ENCODE data around the gene UGGT1.

Gene UGGT1

DNA sequence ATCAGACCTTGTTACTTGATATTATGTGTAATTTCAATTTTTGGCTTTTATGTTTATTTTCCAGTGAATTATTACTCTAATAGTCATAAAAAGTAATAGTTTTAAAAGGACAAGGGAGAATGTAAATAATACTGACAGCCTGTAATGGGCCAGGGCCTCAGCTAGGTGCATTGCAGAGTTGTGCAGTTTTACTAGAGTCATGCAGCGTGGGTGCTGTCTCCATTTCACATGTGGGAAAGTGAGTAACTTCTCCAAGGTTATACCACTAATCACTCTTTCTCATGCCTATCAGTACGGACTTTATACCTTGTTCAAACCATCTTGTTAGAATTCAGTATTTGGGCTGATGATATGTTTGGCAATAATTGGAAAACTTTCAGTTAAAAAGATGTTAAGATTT lies 73.3 kb downstream of the UGGT1 start:
- H3K27ac ChIP-seq (ENCODE audit: low read depth, low read length), result no peak overlapping the region
- no peaks in the 10 kb centered on the region for H3K9me3 ChIP-seq (ENCODE audit: control insufficient read depth, insufficient read depth, low read length)
- peaks cover 91% of the 10 kb centered on the region for H3K36me3 ChIP-seq (ENCODE audit: control insufficient read depth, low read length)

DNA sequence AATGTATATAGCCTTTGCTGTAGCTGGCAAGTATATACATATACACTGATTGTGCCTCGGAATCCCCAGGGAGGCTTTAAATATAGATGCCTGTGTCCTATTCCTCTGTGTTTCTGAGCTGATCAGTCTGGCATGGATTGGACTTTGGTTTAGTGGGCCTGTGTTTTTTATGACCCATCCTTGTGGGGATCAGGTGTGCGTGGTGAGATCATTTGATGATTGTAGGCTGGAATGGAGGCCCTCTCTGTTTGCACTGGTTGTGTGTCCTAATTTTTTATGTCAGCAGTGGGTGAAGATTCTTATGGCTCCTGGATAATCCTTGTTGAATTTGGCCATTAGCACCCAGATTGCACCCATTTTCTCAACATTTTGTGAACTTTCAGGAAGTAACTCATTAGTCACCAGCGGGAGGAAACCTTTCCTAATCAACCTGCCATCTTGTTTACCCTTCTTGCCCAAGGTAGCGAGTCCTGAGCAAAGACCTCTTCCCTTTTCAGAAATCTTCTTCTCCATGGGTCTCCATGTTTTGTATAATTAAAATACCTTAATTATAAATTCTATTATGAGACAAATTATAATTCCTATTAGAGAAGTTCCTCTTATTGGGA lies 75.8 kb downstream of the UGGT1 start:
- Histone ChIP-seq H3K79me2 (ENCODE audit: control insufficient read depth, low read length) (no peaks in the 10 kb centered on the region; the same call in 1 of the 2 replicates), H3K4me3 (ENCODE audit: low read length) (no peak overlapping the region), H3K27me3 (ENCODE audit: control insufficient read depth, low read length) (no peaks in the 10 kb centered on the region), H3F3A (ENCODE audit: control insufficient read depth, insufficient read depth) (no peaks in the 10 kb centered on the region; the same call in 1 of the 2 replicates), H3K27ac (ENCODE audit: low read depth, low read length) (no peak overlapping the region), H3K9me3 (ENCODE audit: control insufficient read depth, insufficient read depth, low read length) (no peaks in the 10 kb centered on the region), H3K36me3 (ENCODE audit: control insufficient read depth, low read length) (peaks cover 90% of the 10 kb centered on the region), H3K4me2 (ENCODE audit: low read length) (no peak overlapping the region), H3K9me2 (replicated peaks; ENCODE audit: control insufficient read depth, low read length) (no peaks in the 10 kb centered on the region), H3K4me1 (ENCODE audit: control insufficient read depth, low read length) (peaks cover 6% of the 10 kb centered on the region; the same call in 1 of the 2 replicates), H4K20me1 (ENCODE audit: control insufficient read depth, insufficient read depth, low read depth, low read length) (no peaks in the 10 kb centered on the region)
- no peak for TF ChIP-seq EZH2phosphoT487 (IDR thresholded peaks at IDR 0.05; ENCODE audit: borderline replicate concordance, low read length)
- TF ChIP-seq, protein P1, sequence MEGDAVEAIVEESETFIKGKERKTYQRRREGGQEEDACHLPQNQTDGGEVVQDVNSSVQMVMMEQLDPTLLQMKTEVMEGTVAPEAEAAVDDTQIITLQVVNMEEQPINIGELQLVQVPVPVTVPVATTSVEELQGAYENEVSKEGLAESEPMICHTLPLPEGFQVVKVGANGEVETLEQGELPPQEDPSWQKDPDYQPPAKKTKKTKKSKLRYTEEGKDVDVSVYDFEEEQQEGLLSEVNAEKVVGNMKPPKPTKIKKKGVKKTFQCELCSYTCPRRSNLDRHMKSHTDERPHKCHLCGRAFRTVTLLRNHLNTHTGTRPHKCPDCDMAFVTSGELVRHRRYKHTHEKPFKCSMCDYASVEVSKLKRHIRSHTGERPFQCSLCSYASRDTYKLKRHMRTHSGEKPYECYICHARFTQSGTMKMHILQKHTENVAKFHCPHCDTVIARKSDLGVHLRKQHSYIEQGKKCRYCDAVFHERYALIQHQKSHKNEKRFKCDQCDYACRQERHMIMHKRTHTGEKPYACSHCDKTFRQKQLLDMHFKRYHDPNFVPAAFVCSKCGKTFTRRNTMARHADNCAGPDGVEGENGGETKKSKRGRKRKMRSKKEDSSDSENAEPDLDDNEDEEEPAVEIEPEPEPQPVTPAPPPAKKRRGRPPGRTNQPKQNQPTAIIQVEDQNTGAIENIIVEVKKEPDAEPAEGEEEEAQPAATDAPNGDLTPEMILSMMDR (IDR thresholded peaks at IDR 0.05; ENCODE audit: low read depth, low read length, poor library complexity, severe bottlenecking), result no peak

More for the DNA sequence above, 73.3 kb downstream of the UGGT1 start:
- H3K79me2 ChIP-seq (ENCODE audit: control insufficient read depth, low read length), result no peaks in the 10 kb centered on the region; the same call in 1 of the 2 replicates
- H3F3A ChIP-seq (ENCODE audit: control insufficient read depth, insufficient read depth), result no peaks in the 10 kb centered on the region
- no peak overlapping the region for H3K4me2 ChIP-seq (ENCODE audit: low read length)
- H4K20me1 ChIP-seq (ENCODE audit: control insufficient read depth, insufficient read depth, low read depth, low read length), result no peaks in the 10 kb centered on the region
- H3K4me1 ChIP-seq (ENCODE audit: control insufficient read depth, low read length), result peaks cover 6% of the 10 kb centered on the region; the same call in 1 of the 2 replicates
- no peak overlapping the region for H3K4me3 ChIP-seq (ENCODE audit: low read length)
- H3K9me2 ChIP-seq (replicated peaks; ENCODE audit: control insufficient read depth, low read length), result no peaks in the 10 kb centered on the region
- H3K27me3 ChIP-seq (ENCODE audit: control insufficient read depth, low read length), result no peaks in the 10 kb centered on the region
- TF ChIP-seq, protein P1 (IDR thresholded peaks at IDR 0.05; ENCODE audit: low read depth, low read length, poor library complexity, severe bottlenecking), result no peak
- no peak for TF ChIP-seq EZH2phosphoT487 (IDR thresholded peaks at IDR 0.05; ENCODE audit: borderline replicate concordance, low read length)

DNA sequence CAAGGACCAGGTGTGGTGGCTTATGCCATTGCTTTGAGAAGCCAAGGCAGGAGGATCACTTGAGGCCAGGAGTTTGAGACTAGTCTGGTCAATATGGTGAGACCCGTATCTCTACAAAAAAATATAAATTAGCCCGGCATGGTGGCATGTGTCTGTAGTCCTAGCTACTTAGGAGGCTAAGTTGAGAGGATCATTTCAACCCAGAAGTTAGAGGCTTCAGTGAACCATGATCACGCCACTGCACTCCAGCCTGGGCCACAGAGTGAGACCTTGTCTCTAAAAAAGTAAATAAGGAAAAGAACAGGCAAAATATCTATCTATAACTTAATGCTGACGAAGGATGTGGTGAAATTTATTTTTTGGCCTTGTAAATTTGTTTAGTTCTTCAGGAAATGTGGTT lies 78.1 kb downstream of the UGGT1 start:
- Histone ChIP-seq H3F3A (ENCODE audit: control insufficient read depth, insufficient read depth) (no peaks in the 10 kb centered on the region; the same call in 1 of the 2 replicates), H3K9me2 (replicated peaks; ENCODE audit: control insufficient read depth, low read length) (no peaks in the 10 kb centered on the region), H3K4me3 (ENCODE audit: low read length) (no peak overlapping the region), H3K4me2 (ENCODE audit: low read length) (no peak overlapping the region), H3K4me1 (ENCODE audit: control insufficient read depth, low read length) (peaks cover 6% of the 10 kb centered on the region; the same call in 1 of the 2 replicates), H3K9me3 (ENCODE audit: control insufficient read depth, insufficient read depth, low read length) (no peaks in the 10 kb centered on the region), H3K27me3 (ENCODE audit: control insufficient read depth, low read length) (no peaks in the 10 kb centered on the region), H4K20me1 (ENCODE audit: control insufficient read depth, insufficient read depth, low read depth, low read length) (no peaks in the 10 kb centered on the region), H3K36me3 (ENCODE audit: control insufficient read depth, low read length) (peaks cover 97% of the 10 kb centered on the region), H3K27ac (ENCODE audit: low read depth, low read length) (no peak overlapping the region), H3K79me2 (ENCODE audit: control insufficient read depth, low read length) (no peaks in the 10 kb centered on the region; the same call in 1 of the 2 replicates)
- no peak for TF ChIP-seq EZH2phosphoT487 (IDR thresholded peaks at IDR 0.05; ENCODE audit: borderline replicate concordance, low read length)
- TF ChIP-seq, protein P1 (IDR thresholded peaks at IDR 0.05; ENCODE audit: low read depth, low read length, poor library complexity, severe bottlenecking), result no peak

Measured in DOHH2 (cell line).